OCI-LY1 (cell line): ENCODE data around the gene ETV5.

Experiments used
- H2AFZ ChIP-seq: fragments of 200-600 bp; sonication (generic), shearing (Covaris generic); 2 replicates; pipeline ENCODE4 v1.6.0; 2014; ENCODE audit warnings: antibody characterized with exemption, mild to moderate bottlenecking, low read length
- H3F3A ChIP-seq: fragments of 200-600 bp; sonication (generic), shearing (Covaris generic); 2 replicates; pipeline ENCODE4 v1.6.0; 2014; ENCODE audit warnings: mild to moderate bottlenecking, antibody characterized with exemption, low read length, moderate library complexity; ENCODE audit not compliant: insufficient read depth
- H3K27ac ChIP-seq: fragments of 200-600 bp; sonication (generic); 2 replicates; pipeline ENCODE4 v1.5.1; 2014; ENCODE audit warnings: low read length, mixed run types, mild to moderate bottlenecking, low read depth; ENCODE audit not compliant: poor library complexity, severe bottlenecking
- H3K27me3 ChIP-seq: fragments of 200-600 bp; sonication (generic); 2 replicates; pipeline ENCODE4 v1.6.0; 2014; ENCODE audit warnings: antibody characterized with exemption, mild to moderate bottlenecking, low read length, moderate library complexity; ENCODE audit not compliant: insufficient read depth
- H3K36me3 ChIP-seq: fragments of 200-600 bp; sonication (generic); 2 replicates; pipeline ENCODE4 v1.6.1; 2014; ENCODE audit warnings: mild to moderate bottlenecking, antibody characterized with exemption, low read length, moderate library complexity, mixed read lengths; ENCODE audit not compliant: insufficient read depth
- H3K4me1 ChIP-seq: fragments of 200-600 bp; sonication (generic); 2 replicates; pipeline ENCODE4 v1.5.1; 2014; ENCODE audit warnings: mild to moderate bottlenecking, low read length, moderate library complexity; ENCODE audit not compliant: insufficient read depth, severe bottlenecking
- H3K4me2 ChIP-seq: fragments of 200-600 bp; sonication (generic), shearing (Covaris generic); 2 replicates; pipeline ENCODE4 v1.6.1; 2014; ENCODE audit warnings: low read length
- H3K4me3 ChIP-seq: fragments of 200-600 bp; sonication (generic); 2 replicates; pipeline ENCODE4 v1.5.1; 2014; ENCODE audit warnings: low read length, low read depth, mild to moderate bottlenecking, mixed read lengths; ENCODE audit not compliant: poor library complexity, severe bottlenecking
- H3K79me2 ChIP-seq: fragments of 200-600 bp; shearing (Covaris generic); 2 replicates; pipeline ENCODE4 v1.6.1; 2016; ENCODE audit warnings: mixed run types, low read length, mixed read lengths; ENCODE audit not compliant: insufficient read depth
- H3K9ac ChIP-seq: fragments of 200-600 bp; sonication (generic), shearing (Covaris generic); 2 replicates; pipeline ENCODE4 v1.6.1; 2014; ENCODE audit warnings: mild to moderate bottlenecking, low read length, mixed read lengths
- H3K9me2 ChIP-seq: fragments of 200-600 bp; sonication (generic), shearing (Covaris generic); 2 replicates; pipeline ENCODE4 v1.6.1; 2014; ENCODE audit warnings: low read depth, mild to moderate bottlenecking, low read length, mixed read lengths
- H3K9me3 ChIP-seq: fragments of 200-600 bp; shearing (Covaris generic); 2 replicates; pipeline ENCODE4 v1.6.1; 2014; ENCODE audit warnings: low read length, mixed read lengths
- H4K20me1 ChIP-seq: fragments of 200-600 bp; sonication (generic), shearing (Covaris generic); 2 replicates; pipeline ENCODE4 v1.6.0; 2016; ENCODE audit warnings: mild to moderate bottlenecking, low read length; ENCODE audit not compliant: insufficient read depth
- EZH2 ChIP-seq: fragments of 200-600 bp; sonication (generic), shearing (Covaris generic); IDR thresholded peaks from 2 replicates; pipeline ENCODE4 v1.8.0; 2017; ENCODE audit warnings: borderline replicate concordance, mixed run types, mild to moderate bottlenecking, antibody characterized with exemption, low read length, moderate library complexity, mixed read lengths
- TF ChIP-seq, protein P1 (sequence below): fragments of 200-600 bp; sonication (generic), shearing (Covaris generic); IDR thresholded peaks from 2 replicates; pipeline ENCODE4 v1.5.1; 2017; ENCODE audit warnings: mild to moderate bottlenecking, antibody characterized with exemption, low read length, moderate library complexity, mixed read lengths

ETV5 gene

DNA sequence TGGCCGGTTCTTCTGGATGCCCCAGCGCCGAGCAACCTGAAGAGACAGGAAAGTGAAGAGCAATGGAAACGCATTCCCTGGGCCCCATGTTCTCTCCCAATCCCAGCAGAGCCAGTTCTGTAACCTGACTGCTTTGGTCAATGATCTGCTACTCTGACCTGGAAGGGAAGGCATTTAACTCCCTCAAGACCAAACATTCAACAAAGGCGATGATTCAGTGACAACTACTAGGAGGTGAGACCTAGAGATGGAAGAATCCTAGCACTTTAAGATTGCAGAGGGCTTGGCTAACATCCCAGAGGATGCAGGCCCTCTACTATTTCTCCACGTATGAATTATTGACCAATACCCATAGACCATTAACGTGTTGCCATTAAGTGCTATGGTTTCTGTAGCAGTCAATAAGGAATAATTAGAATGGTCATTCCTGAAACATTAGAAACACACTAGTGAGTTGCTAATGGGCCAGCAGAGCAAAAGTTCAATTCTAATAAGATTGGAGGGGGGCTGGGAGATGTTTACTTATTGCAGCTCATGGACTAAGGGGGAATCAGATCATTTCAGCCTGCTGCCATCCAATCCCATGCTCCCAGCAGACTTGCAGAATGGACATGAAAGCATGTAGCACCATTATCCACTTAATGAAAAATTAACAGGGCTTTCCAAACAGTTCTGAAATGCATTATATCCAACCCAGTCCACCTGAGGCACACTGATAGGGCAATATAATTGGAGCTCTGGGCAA, 56.6 kb downstream of the ETV5 start:
- Histone ChIP-seq H3K27ac (no peak overlapping the region), H3K9me2 (no peaks in the 10 kb centered on the region), H3F3A (no peaks in the 10 kb centered on the region), H3K9me3 (no peaks in the 10 kb centered on the region), H3K4me1 (no peaks in the 10 kb centered on the region), H3K4me2 (no peak overlapping the region), H4K20me1 (no peaks in the 10 kb centered on the region), H3K36me3 (no peaks in the 10 kb centered on the region), H3K9ac (no peak overlapping the region), H3K4me3 (no peak overlapping the region), H2AFZ (no peak overlapping the region), H3K79me2 (no peaks in the 10 kb centered on the region), H3K27me3 (no peaks in the 10 kb centered on the region)
- TF ChIP-seq, protein P1, sequence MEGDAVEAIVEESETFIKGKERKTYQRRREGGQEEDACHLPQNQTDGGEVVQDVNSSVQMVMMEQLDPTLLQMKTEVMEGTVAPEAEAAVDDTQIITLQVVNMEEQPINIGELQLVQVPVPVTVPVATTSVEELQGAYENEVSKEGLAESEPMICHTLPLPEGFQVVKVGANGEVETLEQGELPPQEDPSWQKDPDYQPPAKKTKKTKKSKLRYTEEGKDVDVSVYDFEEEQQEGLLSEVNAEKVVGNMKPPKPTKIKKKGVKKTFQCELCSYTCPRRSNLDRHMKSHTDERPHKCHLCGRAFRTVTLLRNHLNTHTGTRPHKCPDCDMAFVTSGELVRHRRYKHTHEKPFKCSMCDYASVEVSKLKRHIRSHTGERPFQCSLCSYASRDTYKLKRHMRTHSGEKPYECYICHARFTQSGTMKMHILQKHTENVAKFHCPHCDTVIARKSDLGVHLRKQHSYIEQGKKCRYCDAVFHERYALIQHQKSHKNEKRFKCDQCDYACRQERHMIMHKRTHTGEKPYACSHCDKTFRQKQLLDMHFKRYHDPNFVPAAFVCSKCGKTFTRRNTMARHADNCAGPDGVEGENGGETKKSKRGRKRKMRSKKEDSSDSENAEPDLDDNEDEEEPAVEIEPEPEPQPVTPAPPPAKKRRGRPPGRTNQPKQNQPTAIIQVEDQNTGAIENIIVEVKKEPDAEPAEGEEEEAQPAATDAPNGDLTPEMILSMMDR = no peak
- no peak for TF ChIP-seq EZH2

- Histone ChIP-seq H3K27ac (no peak overlapping the region), H3K79me2 (no peaks in the 10 kb centered on the region), H3K9me2 (no peaks in the 10 kb centered on the region), H3K9me3 (no peaks in the 10 kb centered on the region), H3K9ac (no peak overlapping the region), H3K4me2 (no peak overlapping the region), H3K4me3 (no peak overlapping the region), H3K27me3 (0 out of 2 replicates have a peak, but pooled peaks cover 10% of the 10 kb centered on the region), H3K4me1 (no peaks in the 10 kb centered on the region), H3K36me3 (no peaks in the 10 kb centered on the region), H2AFZ (no peak overlapping the region), H3F3A (no peaks in the 10 kb centered on the region), H4K20me1 (no peaks in the 10 kb centered on the region)
- no peak for TF ChIP-seq EZH2
- TF ChIP-seq, protein P1 = no peak
These were observed 59.9 kb downstream of the ETV5 start for GRCh38 chr3:186049001-186049400.

DNA sequence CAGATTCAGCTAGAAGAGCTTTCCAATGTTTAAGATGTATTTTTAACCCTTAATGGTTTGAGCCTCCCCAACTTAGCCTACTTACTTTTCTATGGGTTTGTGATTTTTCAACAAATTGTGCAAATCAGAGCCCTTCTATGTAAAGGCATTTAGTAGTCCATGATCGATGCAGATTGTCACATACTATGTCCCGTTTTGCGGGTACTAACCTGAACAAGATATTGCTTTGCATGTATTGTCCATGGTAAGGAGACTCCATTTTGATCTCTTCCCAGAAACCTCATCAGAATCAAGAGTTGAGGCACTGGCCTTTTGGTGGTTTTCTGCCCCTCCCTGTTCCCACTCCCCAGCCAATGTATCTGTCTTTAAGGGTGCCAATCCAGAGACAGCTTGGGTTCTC, 60.8 kb downstream of the ETV5 start:
- no peaks in the 10 kb centered on the region for H3K4me1 ChIP-seq
- no peak overlapping the region for H3K4me2 ChIP-seq
- no peaks in the 10 kb centered on the region for H4K20me1 ChIP-seq
- no peak overlapping the region for H3K27ac ChIP-seq
- no peak overlapping the region for H3K9ac ChIP-seq
- H3K9me3 ChIP-seq = no peaks in the 10 kb centered on the region
- H3K36me3 ChIP-seq = no peaks in the 10 kb centered on the region
- H3K27me3 ChIP-seq = 0 out of 2 replicates have a peak, but pooled peaks cover 10% of the 10 kb centered on the region
- H3K79me2 ChIP-seq = no peaks in the 10 kb centered on the region
- H2AFZ ChIP-seq = no peak overlapping the region
- H3K9me2 ChIP-seq = no peaks in the 10 kb centered on the region
- H3F3A ChIP-seq = no peaks in the 10 kb centered on the region
- no peak for TF ChIP-seq EZH2
- TF ChIP-seq, protein P1 = no peak
- no peak overlapping the region for H3K4me3 ChIP-seq
